NCI-H2029 (cell line): ENCODE measurements around the gene TBX18.

Experiments used
- DNase-seq: peaks from one replicate; lab custom pipeline; 2025; lab: John Stamatoyannopoulos, UW

Gene TBX18

DNA sequence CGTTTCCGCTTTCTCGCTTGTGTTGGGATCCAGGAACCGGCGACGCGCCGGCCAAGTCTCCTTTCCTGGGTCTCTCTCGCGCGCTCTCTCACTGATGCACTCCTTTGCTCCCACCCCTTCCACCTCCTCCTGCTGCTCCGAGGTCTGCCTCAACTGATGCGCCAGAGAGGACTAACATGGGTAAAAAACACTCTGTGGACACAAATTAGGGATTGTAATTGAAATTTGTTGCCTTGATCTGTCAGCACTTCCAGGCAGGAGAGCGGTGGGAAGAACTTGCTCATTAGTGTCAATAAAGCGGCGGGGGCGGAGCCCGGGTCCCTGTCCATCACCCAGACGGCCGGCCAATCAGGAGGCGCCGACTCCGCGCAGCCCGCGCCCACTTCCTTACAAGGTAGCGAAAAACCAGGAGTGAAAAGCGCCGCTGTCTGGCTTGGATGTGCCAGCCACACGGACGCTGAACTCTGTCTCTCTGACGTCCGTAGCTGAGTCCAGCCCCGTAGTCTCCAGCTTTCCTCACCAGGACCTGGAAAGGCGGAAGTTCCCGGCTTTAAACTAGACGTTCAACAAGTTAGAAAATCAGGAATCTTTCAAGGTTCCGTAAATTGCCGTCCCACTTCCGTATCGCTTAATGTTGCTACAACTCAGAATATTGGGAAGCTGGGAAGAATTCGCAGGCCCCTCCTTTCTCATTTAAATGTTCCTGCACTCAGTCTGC lies at the start of gene TBX18:
Gene TBX18 (minus strand): TSS at position 267 of the 718 bp plus-strand sequence. CDS start 417 bp downstream, outside the sequence.
- DNase-seq = no peak

GRCh38 chr6:84811351-84811750 lies 47.0 kb upstream of the TBX18 start:
- DNase-seq = no peak

- no peak for DNase-seq
Observed at GRCh38 chr6:84809455-84809854, 45.1 kb upstream of the TBX18 start.

- DNase-seq = no peak
Observed at GRCh38 chr6:84808491-84809061, 44.2 kb upstream of the TBX18 start.

DNA sequence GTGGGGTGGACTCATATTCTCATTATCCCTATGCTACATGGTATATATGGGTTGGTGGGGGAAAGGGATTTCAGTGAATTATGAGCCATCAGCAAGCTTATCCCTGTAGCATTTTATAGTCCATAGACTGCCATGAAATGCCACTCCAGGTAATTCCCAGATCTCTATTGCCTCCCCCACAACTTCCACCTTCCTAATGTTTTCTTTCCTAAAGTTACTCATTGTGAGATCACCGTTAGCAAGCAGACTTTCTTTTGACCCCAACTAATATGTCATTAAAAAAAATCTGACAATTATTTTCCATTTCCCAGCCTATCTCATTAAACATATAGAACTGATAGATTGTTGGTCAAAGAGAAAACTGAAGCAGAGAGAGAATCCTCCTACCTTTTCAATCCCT lies 40.7 kb upstream of the TBX18 start:
- DNase-seq = no peak

- DNase-seq = no peak
Observed at GRCh38 chr6:84804720-84805119, 40.3 kb upstream of the TBX18 start.

DNA sequence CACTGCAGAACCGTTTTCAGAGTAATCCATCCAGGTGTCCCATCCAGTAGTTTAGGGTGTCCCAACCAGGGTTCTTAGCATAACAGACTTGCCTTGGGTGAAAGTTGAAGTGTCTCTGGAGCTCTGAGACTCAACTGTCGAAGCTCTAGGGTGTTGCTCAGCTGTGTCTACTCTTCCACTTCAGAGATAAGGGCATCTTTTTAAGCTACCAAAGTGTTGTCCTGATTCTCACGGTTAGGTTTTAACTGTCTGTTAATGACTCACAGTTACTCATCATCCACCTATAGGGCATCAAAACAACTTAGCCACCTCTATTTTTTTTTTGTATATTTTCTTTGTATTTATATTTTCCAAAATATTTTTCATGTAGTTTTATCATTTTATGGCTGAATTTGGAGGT lies 36.9 kb upstream of the TBX18 start:
- DNase-seq = no peak

GRCh38 chr6:84798257-84798656 lies 33.9 kb upstream of the TBX18 start:
- DNase-seq = no peak

GRCh38 chr6:84796343-84796742 lies 31.9 kb upstream of the TBX18 start:
- no peak for DNase-seq

GRCh38 chr6:84791927-84792326 lies 27.5 kb upstream of the TBX18 start:
- DNase-seq = no peak

GRCh38 chr6:84791233-84791632 lies 26.8 kb upstream of the TBX18 start:
- no peak for DNase-seq

- DNase-seq = no peak
Observed at GRCh38 chr6:84789170-84789569, 24.8 kb upstream of the TBX18 start.

- DNase-seq = no peak
Observed at GRCh38 chr6:84788689-84789088, 24.3 kb upstream of the TBX18 start.

DNA sequence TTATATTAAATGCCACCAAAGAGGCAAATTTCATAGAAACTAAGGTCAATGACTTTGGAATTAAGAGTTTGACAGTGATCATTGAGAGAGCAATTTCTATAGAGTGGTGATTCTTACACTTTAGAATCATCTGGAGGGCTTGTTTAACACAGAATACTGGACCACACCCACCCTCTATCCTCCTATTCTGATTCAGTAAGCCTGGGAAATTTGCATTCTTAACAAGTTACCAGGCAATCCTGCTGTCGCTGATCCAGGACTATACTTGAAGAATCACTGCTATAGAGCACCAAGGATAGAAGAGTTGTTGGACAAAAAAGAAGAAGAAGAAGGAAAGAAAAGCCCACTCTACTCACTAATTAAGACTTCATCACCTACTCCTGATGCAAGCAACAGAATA lies 21.3 kb upstream of the TBX18 start:
- no peak for DNase-seq

GRCh38 chr6:84779917-84780316 lies 15.5 kb upstream of the TBX18 start:
- no peak for DNase-seq

DNA sequence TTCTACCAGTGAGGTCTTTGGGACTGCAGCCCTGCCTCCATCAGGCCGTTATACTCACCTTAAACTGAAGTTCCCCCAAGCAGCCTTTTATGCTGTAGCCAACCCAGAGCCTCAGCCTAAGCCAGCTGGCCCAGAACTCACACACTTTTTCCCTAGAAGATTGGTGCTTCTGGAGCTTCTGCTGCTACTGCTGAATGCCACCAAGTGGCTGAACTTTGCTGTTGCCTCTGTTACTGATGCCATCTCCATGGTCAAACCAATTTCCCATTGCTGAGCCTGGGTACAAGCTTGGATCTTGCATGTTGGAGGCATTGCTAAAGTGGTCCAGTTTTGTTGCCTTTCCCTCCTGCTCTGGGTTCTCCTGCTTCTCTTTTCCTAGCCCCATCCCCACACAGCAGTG lies 15.0 kb upstream of the TBX18 start:
- no peak for DNase-seq

- no peak for DNase-seq
Observed at GRCh38 chr6:84777888-84778287, 13.5 kb upstream of the TBX18 start.

GRCh38 chr6:84776392-84776791 lies 12.0 kb upstream of the TBX18 start:
- no peak for DNase-seq

DNA sequence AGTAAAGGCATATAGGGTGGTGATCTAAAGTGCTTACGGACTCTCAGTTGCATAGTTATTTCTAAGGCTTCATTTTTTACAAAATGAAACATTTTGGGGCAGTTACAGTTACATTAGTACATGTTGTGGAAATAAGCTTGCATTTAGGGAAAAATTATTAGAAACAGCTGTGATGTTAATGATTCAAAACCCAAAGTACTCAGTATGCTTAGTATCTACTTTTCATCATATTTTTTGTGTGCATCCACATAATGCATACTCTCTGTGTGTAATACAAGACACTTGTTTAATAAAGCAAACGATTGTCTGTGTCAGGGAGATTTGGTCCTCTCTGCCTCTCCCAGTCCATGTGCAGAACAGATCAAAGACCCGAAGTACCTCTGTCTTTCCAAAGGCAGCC lies 11.4 kb upstream of the TBX18 start:
- no peak for DNase-seq

GRCh38 chr6:84774985-84775284 lies 10.5 kb upstream of the TBX18 start:
- no peak for DNase-seq

DNA sequence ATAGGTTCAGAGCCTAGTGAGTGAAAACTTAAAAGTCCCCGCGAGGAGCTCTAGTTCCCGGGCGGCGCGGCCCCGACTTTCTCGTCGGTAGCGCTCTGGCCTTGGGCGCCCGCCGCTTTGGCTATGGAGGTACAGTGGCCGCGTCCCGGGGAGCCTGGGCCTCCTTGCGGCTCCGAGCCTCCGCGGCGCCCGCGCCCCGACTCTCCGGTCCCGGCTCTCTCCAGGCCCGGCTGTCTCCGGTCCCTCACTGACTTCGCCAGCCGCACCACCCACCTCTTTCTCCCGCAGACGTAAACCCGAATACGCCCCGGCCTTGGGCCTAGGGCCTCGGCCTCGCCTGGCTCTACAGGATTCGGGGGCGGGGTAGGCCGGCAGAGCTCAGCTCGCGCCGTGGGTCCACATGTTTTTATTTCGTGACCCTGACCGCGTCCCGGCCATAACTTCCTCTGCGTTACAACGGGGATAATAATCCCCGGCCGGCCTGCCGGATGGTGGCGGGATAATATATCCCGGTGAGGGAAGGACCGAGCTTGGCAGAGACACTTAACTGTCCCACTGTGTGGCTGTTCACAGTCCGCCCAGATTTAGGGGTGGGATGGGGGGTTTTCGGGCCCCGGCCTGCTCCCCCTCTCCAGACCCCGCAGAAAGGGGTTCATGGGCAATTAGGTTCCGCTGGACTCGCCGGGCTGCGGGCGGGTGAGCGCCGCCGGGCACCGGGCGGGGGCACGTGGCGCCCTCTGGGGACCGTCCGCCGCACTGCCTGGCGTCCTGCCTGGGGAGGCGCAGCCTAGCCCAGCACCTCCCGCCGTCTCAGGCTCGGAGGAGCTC lies 10.0 kb upstream of the TBX18 start:
- DNase-seq = no peak

DNA sequence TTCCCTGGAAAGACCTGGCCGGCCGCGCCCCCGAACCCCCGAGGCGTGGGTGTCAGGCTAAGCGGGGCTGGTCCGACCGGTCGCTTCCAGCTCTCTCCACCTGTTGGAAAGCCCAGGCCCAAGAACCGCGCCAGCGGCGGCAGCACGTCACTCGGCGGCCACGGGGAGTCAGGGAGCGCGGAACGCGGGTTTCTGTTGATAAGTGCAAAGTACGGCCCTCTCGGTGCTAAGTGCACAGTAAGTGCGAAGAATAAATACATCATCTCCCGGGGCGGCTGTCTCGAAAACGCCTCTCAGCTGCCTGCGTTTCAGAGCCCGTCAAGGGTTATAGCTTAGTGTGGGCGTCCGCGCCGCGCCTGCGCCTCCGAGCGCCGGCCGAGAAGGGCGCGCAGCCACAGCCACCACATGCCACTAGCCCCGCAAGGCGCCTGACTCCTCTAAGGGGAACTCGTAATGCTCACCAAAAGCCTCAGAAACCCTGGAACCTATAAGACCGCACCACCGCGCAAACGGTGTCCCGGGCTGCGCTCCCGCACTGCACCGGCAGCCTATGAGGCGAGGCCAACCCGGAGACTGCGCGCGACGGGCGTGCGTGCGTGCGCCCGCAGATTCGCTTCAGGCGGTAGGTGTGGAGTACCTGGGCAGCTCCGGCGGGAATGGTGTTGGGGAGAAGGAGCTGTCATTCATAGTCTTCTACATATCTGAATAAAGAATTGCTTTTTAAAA lies 9.2 kb upstream of the TBX18 start:
- no peak for DNase-seq

GRCh38 chr6:84773133-84773430 lies 8.7 kb upstream of the TBX18 start:
- no peak for DNase-seq
